K562 (cell line): ENCODE results near the gene BAG1. TPM values are rescaled to one million over a fixed set of nuclear protein-coding genes. Genes with fewer than 3 reads are reported as not detected.

Source experiments
- ATAC-seq: fragments of 200-7000 bp; cut with Tn5 transposase; 3 replicates; pipeline ENCODE4 v1.9.1; 2020; ENCODE audit warnings: moderate library complexity
- BruUV-seq: library from RNA; stranded (reverse); fragments of 400-500 nt; replicated peaks from 2 replicates; lab custom pipeline; 2021; lab: Mats Ljungman, UMichigan
- CTCF ChIA-PET: fragments of 300-600 bp; formaldehyde crosslinking; extraction: SDS; loops from one replicate; lab custom pipeline; 2021; ENCODE audit warnings: low intra/inter-chr PET ratio; lab: Yijun Ruan, JAX
- POLR2A ChIA-PET: fragments of 300-600, 350-650 bp; sonication (Branson Sonifier 250); formaldehyde crosslinking; extraction: SDS; loops from one replicate; lab custom pipeline; 2021; ENCODE audit warnings: antibody characterized with exemption, inconsistent platforms; lab: Yijun Ruan, JAX
- DNase-seq, 4 experiments: peaks; one replicate each; pipeline versions ENCODE4 v3.0.0 to v3.0.0-alpha.2; 2011 to 2018; ENCODE audit warnings: low spot score in 3 of 4, mixed read lengths in 3 of 4; ENCODE audit errors: extremely low read depth in 1 of 4
- FAIRE-seq: peaks from 2 replicates; lab custom pipeline; 2011; peaks lifted over from hg19 to GRCh38; lab: Jason Lieb, UNC
- H2AFZ ChIP-seq: 2 replicates; pipeline ENCODE4 v1.6.0; 2011; ENCODE audit warnings: low read depth, low read length, control low read depth, inconsistent platforms
- H3K27ac ChIP-seq: fragments of 200-600 bp; 3 replicates; pipeline ENCODE4 v1.8.0; 2011; ENCODE audit warnings: low read depth, mild to moderate bottlenecking, control low read depth, inconsistent platforms, low read length, moderate library complexity, mixed read lengths; ENCODE audit errors: extremely low read depth
- H3K27me3 ChIP-seq, 2 experiments: fragments of 300-600 bp in 1 of 2; 2 replicates in 1 of 2; 3 replicates in 1 of 2; pipeline versions ENCODE4 v1.6.0 to v1.8.0; 2011; ENCODE audit warnings: inconsistent platforms in 2 of 2, low read length in 2 of 2, mild to moderate bottlenecking in 1 of 2, mixed read lengths in 1 of 2, moderate library complexity in 1 of 2; ENCODE audit not compliant: control insufficient read depth in 2 of 2, insufficient read depth in 2 of 2
- H3K36me3 ChIP-seq: fragments of 300-600 bp; 3 replicates; pipeline ENCODE4 v1.8.0; 2011; ENCODE audit warnings: mild to moderate bottlenecking, low read length, inconsistent platforms; ENCODE audit not compliant: control insufficient read depth, insufficient read depth
- H3K4me1 ChIP-seq, 2 experiments: fragments of 200-600 bp in 1 of 2; replicated peaks in 1 of 2; 2 replicates in 1 of 2; 3 replicates in 1 of 2; pipeline versions ENCODE4 v1.5.1 to v1.8.0; 2011; ENCODE audit warnings: inconsistent platforms in 2 of 2, low read length in 2 of 2, mild to moderate bottlenecking in 1 of 2, mixed read lengths in 1 of 2, moderate library complexity in 1 of 2; ENCODE audit not compliant: control insufficient read depth in 2 of 2, insufficient read depth in 2 of 2
- H3K4me2 ChIP-seq: 2 replicates; pipeline ENCODE4 v1.6.1; 2011; ENCODE audit warnings: low read length, control low read depth, inconsistent platforms, mixed read lengths; ENCODE audit not compliant: insufficient read depth
- H3K4me3 ChIP-seq: fragments of 200-600 bp; sonication (generic), shearing (Covaris generic); 2 replicates; pipeline ENCODE4 v1.5.1; 2016; ENCODE audit warnings: control low read depth, inconsistent platforms
- H3K79me2 ChIP-seq: fragments of 200-600 bp; 3 replicates; pipeline ENCODE4 v1.8.0; 2011; ENCODE audit warnings: low read length, inconsistent platforms; ENCODE audit not compliant: control insufficient read depth, insufficient read depth
- H3K9ac ChIP-seq, 2 experiments: 2 replicates each; pipeline versions ENCODE4 v1.6.0 to v1.6.1; 2011; ENCODE audit warnings: low read depth in 2 of 2, low read length in 2 of 2, control low read depth in 1 of 2, inconsistent platforms in 1 of 2, mild to moderate bottlenecking in 1 of 2, mixed read lengths in 1 of 2; ENCODE audit not compliant: insufficient read depth in 1 of 2
- H3K9me1 ChIP-seq: one replicate; pipeline ENCODE4 v1.6.0; 2011; ENCODE audit warnings: inconsistent platforms, mild to moderate bottlenecking, low read length, moderate library complexity; ENCODE audit not compliant: control insufficient read depth, insufficient read depth
- H3K9me3 ChIP-seq: replicated peaks from 2 replicates; pipeline ENCODE4 v1.5.1; 2011; ENCODE audit warnings: low read depth, low read length, inconsistent platforms; ENCODE audit not compliant: control insufficient read depth, insufficient read depth
- H4K20me1 ChIP-seq: replicated peaks from 2 replicates; pipeline ENCODE4 v1.6.1; 2011; ENCODE audit warnings: low read length, inconsistent platforms, mixed read lengths; ENCODE audit not compliant: control insufficient read depth, insufficient read depth
- FOSL1 ChIP-seq: fragments of 200-800 bp; sonication (Bioruptor generic); conservative IDR thresholded peaks from 2 replicates; pipeline ENCODE4 v1.6.1; 2016; ENCODE audit warnings: missing genetic modification characterization, missing compliant biosample characterization
- JUND ChIP-seq, 2 experiments: IDR thresholded peaks; 2 replicates in 1 of 2; 3 replicates in 1 of 2; pipeline ENCODE4 v1.6.1; 2011; ENCODE audit warnings: borderline replicate concordance in 2 of 2, low read depth in 2 of 2, low read length in 2 of 2, improper control_type of control experiment in 1 of 2, missing biosample characterization in 1 of 2, missing genetic modification characterization in 1 of 2, missing genetic modification reagents in 1 of 2
- MTA2 ChIP-seq: fragments of 450-650 bp; IDR thresholded peaks from 2 replicates; pipeline ENCODE4 v1.6.1; 2016; ENCODE audit warnings: low read depth
- RAD21 ChIP-seq, 2 experiments: fragments of 250-450 bp in 1 of 2; fragments of 450-650 bp in 1 of 2; sonication (Bioruptor Pico) in 1 of 2; formaldehyde crosslinking in 1 of 2; IDR thresholded peaks in 1 of 2; conservative IDR thresholded peaks in 1 of 2; 2 replicates each; pipeline versions ENCODE4 v1.4.0 to v1.8.0; 2020 to 2022; ENCODE audit warnings: mild to moderate bottlenecking in 2 of 2, moderate library complexity in 1 of 2
- WGBS: fragments of 100-300 bp; shearing (Covaris generic); methylation state at CpG from one replicate; pipeline ENCODE4 v1.1.6; 2016; ENCODE audit warnings: low coverage, mixed read lengths; ENCODE audit not compliant: insufficient coverage; ENCODE audit errors: missing lambda C conversion rate; 5-methylcytosine and 5-hydroxymethylcytosine counted together
- in situ Hi-C: fragments of 300-500 bp; cut with MboI; formaldehyde crosslinking; loops from 4 replicates; pipeline ENCODE4 v1.15.0; 2018; ENCODE audit warnings: inconsistent platforms, mixed read lengths
- intact Hi-C: fragments of 100-400 bp; cut with micrococcal nuclease; formaldehyde crosslinking; loops from 2 replicates; pipeline ENCODE4 v1.14.2; 2022
- polyA plus RNA-seq, 8 experiments: library from polyadenylated mRNA; depleted of rRNA in 4 of 8; stranded (reverse) in 5 of 8; unstranded in 3 of 8; fragments of >200 nt; fragmentation: Nextera tagmentation in 2 of 8; fragmentation: Illumina TruSeq in 1 of 8; extraction: Ambion mirVana in 2 of 8; extraction: Trizol in 1 of 8; gene quantifications; 2 replicates each; pipeline versions ENCODE4 v1.2.1 to v1.2.3, GENCODE V29; 2011 to 2014; ENCODE audit warnings: inconsistent platforms in 1 of 8, missing spikeins in 1 of 8
- total RNA-seq, 7 experiments: library from RNA; depleted of rRNA in 6 of 7; stranded (reverse); fragments of >200 nt in 6 of 7; fragmentation: Illumina TruSeq in 2 of 7; extraction: Trizol in 2 of 7; gene quantifications; 2 replicates each; pipeline versions ENCODE4 v1.2.1 to v1.2.3, GENCODE V29; 2011 to 2021; ENCODE audit warnings: low replicate concordance in 1 of 7

BAG1 gene
- total and polyA plus RNA-seq, 9 of the 15 experiments (the other 6 are each of a cell fraction or from before 2014, with no cell fraction given) = 9.7 to 106 (median 56.9) TPM

DNA sequence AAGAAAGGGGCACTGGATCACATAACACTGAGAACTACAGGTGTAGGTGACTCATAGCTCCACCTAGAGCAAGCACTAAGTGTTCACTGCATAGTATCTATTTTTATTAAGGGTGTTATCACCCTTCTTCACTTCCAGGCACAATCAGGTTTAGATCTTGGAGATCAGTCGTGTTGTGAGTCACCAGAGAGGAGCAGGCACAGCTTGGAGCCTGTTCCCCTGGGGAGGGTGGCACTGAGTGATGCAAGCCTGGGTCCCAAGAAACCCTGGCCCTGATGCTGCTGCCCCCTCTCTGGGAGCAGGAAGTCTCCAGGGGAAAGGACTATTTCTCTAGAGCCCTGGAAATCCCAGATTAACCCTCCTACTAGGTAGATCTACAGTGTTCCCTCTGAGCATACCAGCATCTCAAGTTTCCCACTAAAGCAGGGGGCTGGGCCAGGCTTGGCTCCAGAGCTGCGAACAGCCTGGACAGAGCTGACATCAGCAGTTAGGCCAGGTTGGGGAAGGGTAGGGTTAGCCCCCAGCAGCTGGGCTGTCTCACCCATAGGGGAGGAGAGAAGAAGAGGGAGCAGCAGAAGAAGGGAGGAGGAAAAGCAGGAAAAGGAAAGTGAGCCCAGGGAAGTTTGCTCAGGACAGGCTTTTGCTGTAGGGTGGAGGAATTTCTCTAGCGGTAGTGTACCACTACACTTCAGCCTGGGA, 52.7 kb downstream of the BAG1 start:
- Histone ChIP-seq H2AFZ (no peak overlapping the region), H3K4me1 (no peaks in the 10 kb centered on the region; a peak in 1 of 5 replicates), H3K4me2 (no peak overlapping the region), H3K9me1 (no peaks in the 10 kb centered on the region), H3K27me3 (no peaks in the 10 kb centered on the region), H4K20me1 (no peaks in the 10 kb centered on the region), H3K9ac (no peak overlapping the region), H3K4me3 (no peak overlapping the region), H3K36me3 (no peaks in the 10 kb centered on the region), H3K9me3 (no peaks in the 10 kb centered on the region), H3K27ac (no peak overlapping the region), H3K79me2 (no peaks in the 10 kb centered on the region)
- FAIRE-seq (no peak), ATAC-seq (no peak), DNase-seq (peak in 1 of 4 experiments; percentile 13)
- in situ Hi-C loops (no loop called here), intact Hi-C loops (no loop called here)
- ChIA-PET CTCF (no interaction called here), POLR2A (interaction anchor here (0.8 to 1.4 kb wide), 2 partner anchors 11 to 25 kb away, joined by 3 to 4 read pairs; no protein-coding TSS in a partner anchor)
- 0% methylated on average over 3 of the region's 3 CpGs for WGBS
- BruUV-seq = no TSS peak
- no peak for TF ChIP-seq RAD21 (CRISPR knock-in tag; conservative IDR thresholded peaks at IDR 0.05 in 1 of 2, IDR thresholded peaks at IDR 0.05 in 1 of 2)
- TF ChIP-seq MTA2 = no peak
- 0 out of 2 replicates have a peak, but pooled peaks have one; percentile 15 for TF ChIP-seq JUND (IDR thresholded peaks at IDR 0.05; ENCODE audit: borderline replicate concordance, low read depth, low read length)
- TF ChIP-seq JUND (tag; IDR thresholded peaks at IDR 0.05; ENCODE audit: borderline replicate concordance, low read depth, low read length) = no peak
- TF ChIP-seq FOSL1 (tag) = peak; percentile 43
